ENCODE measurements around the gene PDE4D. TPM values are rescaled to one million over a fixed set of nuclear protein-coding genes. Genes with fewer than 3 reads are reported as not detected.

The PDE4D gene
- polyA plus RNA-seq, 6 donors from 2014 or later, result 4.1 to 20.0 (median 12.9) TPM

DNA sequence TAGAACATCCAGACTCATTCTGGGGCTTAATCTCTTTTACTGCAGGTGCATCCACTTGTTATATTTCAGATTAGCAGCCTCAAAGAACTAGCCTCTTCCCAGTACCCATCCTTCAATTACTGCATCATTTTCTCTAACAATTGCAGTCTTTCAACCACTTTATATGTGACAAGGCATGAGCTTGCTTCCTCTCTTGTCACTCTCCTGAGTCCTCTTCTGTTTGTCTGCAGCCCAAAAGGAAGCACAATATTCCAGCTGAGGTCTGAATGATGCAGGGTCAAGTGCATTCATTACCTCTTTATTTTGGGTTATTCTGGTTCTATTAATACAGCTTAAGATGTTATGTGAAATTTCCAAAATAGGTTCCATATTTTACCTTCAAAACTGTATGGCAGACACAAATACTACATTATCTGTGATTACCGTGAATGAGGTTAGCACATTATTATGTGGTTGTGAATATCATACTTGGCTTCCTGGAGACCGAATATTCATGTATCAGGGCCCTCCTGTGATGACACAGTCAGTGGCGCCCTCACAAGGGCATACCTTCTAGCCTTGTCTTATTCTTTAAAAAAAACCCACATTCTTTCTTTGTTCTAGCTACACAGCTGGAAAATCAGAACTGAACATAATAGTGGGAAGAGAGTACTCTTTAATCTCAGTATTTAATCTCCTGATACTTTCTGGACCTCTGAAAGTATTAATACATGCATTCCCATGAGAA lies 323.8 kb downstream of the PDE4D start:
- DNase-seq, result no peak
- no peak overlapping the region for H3K4me3 Mint-ChIP-seq

DNA sequence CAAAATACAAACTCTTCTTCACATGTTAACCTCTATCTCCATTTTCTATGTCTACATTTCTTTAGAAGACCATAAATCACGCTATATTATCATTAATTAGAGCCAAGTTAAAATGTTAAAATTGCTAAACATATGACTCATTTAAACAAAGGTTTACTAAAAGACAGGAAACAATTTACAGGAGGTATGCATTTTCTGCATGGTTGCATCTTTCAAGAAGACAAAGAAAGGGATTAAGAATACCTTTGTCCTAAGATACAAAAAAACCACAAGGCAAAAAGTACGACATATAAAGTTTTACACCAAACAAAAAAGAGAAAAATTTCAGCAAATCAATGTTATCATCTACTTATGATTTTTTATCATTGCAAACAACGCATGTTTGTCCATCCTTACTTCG lies 324.4 kb downstream of the PDE4D start:
- DNase-seq (no peak), ATAC-seq (ENCODE audit: low read depth in 2 of 2) (no peak)
- H3K4me1 Mint-ChIP-seq, result peaks cover 36 to 42% (median 38%) of the 10 kb centered on the region in 3 donors
- peaks cover 0 to 6% of the 10 kb centered on the region in 2 donors for H3K36me3 Mint-ChIP-seq
- peak overlapping the region in 2 of 6 donors; percentile 6 to 26 for H3K27ac Mint-ChIP-seq
- H3K27me3 Mint-ChIP-seq, result no peaks in the 10 kb centered on the region
- no peak overlapping the region for H3K4me3 Mint-ChIP-seq
- H3K9me3 Mint-ChIP-seq, result peaks cover 0 to 2% (median 0%) of the 10 kb centered on the region in 7 donors

More for the DNA sequence above, 323.8 kb downstream of the PDE4D start:
- peaks cover 36 to 42% (median 37%) of the 10 kb centered on the region in 3 donors for H3K4me1 Mint-ChIP-seq
- peak overlapping the region in 1 of 6 donors; percentile 26 for H3K27ac Mint-ChIP-seq
- no peaks in the 10 kb centered on the region for H3K27me3 Mint-ChIP-seq
- peaks cover 0 to 2% (median 0%) of the 10 kb centered on the region in 7 donors for H3K9me3 Mint-ChIP-seq
- ATAC-seq (ENCODE audit: low read depth in 2 of 2), result no peak
- no peaks in the 10 kb centered on the region for H3K36me3 Mint-ChIP-seq

DNA sequence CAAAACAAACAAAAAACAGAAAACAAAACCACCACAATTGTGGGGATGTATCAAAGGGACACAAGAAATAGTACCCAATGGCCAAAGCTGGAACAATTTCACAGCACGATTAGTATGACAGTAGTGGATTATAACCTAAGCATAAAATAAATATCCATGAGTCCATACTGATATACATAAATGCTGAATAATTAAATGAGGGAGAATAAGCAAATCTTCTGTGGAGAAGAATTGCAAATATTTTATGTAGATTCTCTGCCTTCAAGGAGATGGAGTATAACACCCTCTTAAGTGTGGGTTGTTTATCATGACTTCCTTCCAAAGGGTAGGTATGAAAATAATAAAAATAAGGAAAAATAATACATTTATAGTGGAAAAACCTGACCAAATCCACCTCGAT lies 325.4 kb downstream of the PDE4D start:
- H3K36me3 Mint-ChIP-seq, result peaks cover 0 to 11% of the 10 kb centered on the region in 2 donors
- H3K4me1 Mint-ChIP-seq, result peaks cover 46 to 52% (median 48%) of the 10 kb centered on the region in 3 donors
- peak overlapping the region in 2 of 6 donors; percentile 64 to 67 for H3K27ac Mint-ChIP-seq
- H3K9me3 Mint-ChIP-seq, result peaks cover 0 to 2% (median 0%) of the 10 kb centered on the region in 7 donors
- H3K27me3 Mint-ChIP-seq, result no peaks in the 10 kb centered on the region
- ATAC-seq (ENCODE audit: low read depth in 2 of 2) (no peak), DNase-seq (no peak)
- H3K4me3 Mint-ChIP-seq, result no peak overlapping the region

DNA sequence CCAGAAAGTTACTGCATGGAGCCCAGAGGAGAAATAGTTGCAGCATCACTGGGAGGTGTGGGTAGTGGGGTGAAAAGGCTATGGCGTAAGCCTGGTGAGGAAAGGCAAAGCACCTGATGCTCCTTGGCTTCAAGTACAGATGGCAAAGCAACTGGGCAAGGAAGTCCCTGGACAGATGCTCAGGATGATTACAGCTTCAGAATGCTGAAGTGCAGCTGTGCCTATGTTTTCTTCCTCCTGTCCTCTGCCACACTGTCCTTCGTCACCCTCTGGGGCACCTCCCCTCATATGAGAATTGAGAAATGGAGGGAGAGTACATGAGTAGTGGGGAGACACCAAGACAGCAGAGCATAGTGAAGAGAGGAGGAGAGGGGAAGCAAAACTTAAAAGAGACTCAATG lies 328.0 kb downstream of the PDE4D start:
- Mint-ChIP-seq H3K27ac (peak overlapping the region; percentile 98 to 99 (median 99)), H3K4me3 (peak overlapping the region in 5 of 8 donors; percentile 35 to 65 (median 51)), H3K27me3 (no peaks in the 10 kb centered on the region), H3K4me1 (peaks cover 64 to 72% (median 64%) of the 10 kb centered on the region in 3 donors), H3K9me3 (peaks cover 0 to 2% (median 0%) of the 10 kb centered on the region in 7 donors), H3K36me3 (peaks cover 0 to 11% of the 10 kb centered on the region in 2 donors)
- ATAC-seq (ENCODE audit: low read depth in 2 of 2) (no peak), DNase-seq (peak; percentile 33)

DNA sequence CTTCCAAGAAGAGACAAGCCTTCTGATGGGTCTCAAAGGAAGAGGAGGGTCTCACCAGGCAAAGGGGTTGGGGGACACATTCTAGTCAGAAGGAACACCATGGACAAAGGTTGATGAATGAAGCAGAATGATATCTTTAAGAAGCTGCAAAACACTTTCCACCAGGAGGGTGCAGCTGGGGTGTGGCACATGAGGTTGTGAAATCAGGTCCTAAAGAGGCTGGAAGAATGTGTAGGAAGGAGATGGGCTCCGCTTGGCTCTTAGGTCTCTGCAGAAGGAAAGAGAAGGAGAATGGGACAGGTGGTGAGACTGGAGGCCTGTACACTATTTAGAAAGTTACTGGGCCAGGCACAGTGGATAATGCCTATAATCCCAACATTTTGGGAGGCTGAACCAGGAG lies 328.6 kb downstream of the PDE4D start:
- H3K9me3 Mint-ChIP-seq, result peaks cover 0 to 2% (median 0%) of the 10 kb centered on the region in 7 donors
- peak overlapping the region; percentile 98 to 99 (median 99) for H3K27ac Mint-ChIP-seq
- H3K4me3 Mint-ChIP-seq, result peak overlapping the region in 5 of 8 donors; percentile 35 to 65 (median 52)
- H3K27me3 Mint-ChIP-seq, result no peaks in the 10 kb centered on the region
- no peak for DNase-seq
- H3K4me1 Mint-ChIP-seq, result peaks cover 68 to 75% (median 68%) of the 10 kb centered on the region in 3 donors
- H3K36me3 Mint-ChIP-seq, result peaks cover 0 to 11% of the 10 kb centered on the region in 2 donors
- no peak for ATAC-seq (ENCODE audit: low read depth in 2 of 2)

DNA sequence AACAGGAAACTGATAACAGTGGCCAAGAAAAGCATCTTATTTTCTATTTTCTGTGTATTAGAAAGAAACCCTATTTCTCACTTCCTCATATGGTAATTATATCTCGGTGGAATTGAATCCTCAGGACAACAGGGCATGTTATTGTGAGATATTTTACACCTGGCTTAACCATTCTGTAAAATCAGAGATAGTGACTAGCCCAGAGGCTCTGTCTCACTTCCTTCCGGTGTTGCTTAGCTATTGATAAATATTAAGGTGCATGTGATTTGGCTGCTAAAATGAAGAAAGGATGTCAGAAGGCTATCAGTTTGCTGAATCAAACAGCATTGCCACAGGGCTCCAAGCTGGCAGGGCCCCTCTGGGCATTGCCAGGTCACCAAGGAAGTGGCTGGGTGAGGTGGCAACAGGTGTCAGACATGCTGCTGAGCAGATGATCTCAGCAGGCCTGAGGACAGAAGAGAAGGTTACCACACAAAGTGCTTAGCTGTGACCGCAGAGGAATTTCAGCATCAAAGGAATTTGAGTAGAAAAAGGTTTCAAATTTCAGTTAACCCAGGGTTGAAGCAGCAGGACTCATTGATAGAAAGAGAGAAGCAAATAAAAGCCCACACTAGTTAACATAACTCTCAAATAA lies 330.7 kb downstream of the PDE4D start:
- Mint-ChIP-seq H3K36me3 (peaks cover 0 to 11% of the 10 kb centered on the region in 2 donors), H3K4me1 (peaks cover 60 to 74% (median 63%) of the 10 kb centered on the region in 3 donors), H3K4me3 (peak overlapping the region; percentile 19 to 89 (median 76)), H3K9me3 (peaks cover 0 to under 1% (median 0%) of the 10 kb centered on the region in 7 donors), H3K27me3 (no peaks in the 10 kb centered on the region), H3K27ac (peak overlapping the region; percentile 98 to 99 (median 99))
- ATAC-seq (ENCODE audit: low read depth in 2 of 2) (peak; percentile 85 to 87), DNase-seq (peak; percentile 91)

DNA sequence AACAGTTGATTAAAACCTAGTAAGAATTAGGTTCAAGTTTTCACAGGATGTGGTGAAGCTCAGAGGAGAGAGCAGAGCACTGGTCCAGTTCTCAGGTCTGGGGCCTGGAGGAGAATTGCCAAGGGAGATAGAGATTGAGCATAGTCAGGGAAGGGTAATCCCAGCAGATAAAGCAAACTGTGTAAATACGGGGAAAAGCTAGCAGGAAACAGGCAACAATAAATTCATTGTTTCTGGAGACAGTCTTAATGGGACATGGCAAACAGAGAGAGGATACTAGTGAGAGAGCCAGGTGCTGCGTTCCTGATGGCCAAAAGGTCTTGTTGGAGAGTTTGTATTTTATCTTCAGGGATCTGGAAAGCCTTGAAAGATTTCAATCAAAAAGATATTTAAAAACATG lies 333.0 kb downstream of the PDE4D start:
- Mint-ChIP-seq H3K27ac (peak overlapping the region in 4 of 6 donors; percentile 39 to 98 (median 50)), H3K27me3 (no peaks in the 10 kb centered on the region), H3K9me3 (no peaks in the 10 kb centered on the region), H3K4me1 (peaks cover 44 to 59% (median 57%) of the 10 kb centered on the region in 3 donors), H3K36me3 (peaks cover 0 to 11% of the 10 kb centered on the region in 2 donors), H3K4me3 (peak overlapping the region in 1 of 8 donors; percentile 72)
- DNase-seq (no peak), ATAC-seq (ENCODE audit: low read depth in 2 of 2) (no peak)

DNA sequence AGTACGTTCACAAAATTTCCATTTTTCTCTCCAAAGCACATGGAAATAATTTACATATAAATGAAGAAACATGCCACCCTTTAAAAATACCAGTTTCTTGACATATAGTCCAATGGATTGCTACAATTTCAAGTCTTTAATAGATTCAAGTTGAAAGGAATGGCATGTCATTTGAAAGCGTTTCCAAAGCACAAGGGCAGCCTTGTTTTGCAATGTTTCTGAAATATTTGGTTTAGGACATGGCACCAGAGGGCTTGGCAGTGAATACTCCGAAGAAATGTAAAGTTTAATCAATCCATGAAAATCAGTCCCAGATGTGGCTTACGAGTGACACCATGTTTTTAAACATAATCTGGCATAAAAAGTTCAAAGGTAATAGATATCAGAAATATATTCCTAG lies 333.7 kb downstream of the PDE4D start:
- Mint-ChIP-seq H3K4me1 (peaks cover 36 to 52% (median 50%) of the 10 kb centered on the region in 3 donors), H3K27ac (peak overlapping the region in 2 of 6 donors; percentile 53 to 98)

DNA sequence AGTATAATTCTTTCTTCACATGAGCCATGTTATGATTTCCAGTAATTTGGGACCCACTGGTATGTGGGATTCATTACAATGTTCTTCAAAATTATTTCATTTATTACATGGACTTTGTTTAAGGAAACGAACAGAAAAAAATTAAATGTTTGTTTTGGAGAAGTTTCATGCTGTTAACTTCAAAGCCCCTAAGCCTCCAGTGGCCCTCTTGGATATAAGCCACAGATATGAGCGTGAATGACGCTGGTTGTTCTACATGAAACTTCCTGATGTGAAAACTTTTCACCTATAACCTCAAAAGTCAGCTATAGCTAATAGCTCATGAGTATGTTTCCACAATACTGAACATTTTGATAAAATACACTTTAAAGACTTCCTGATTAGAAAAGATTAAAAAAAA lies 334.2 kb downstream of the PDE4D start:
- Mint-ChIP-seq H3K27ac (no peak overlapping the region), H3K4me1 (peaks cover 31 to 46% (median 45%) of the 10 kb centered on the region in 3 donors), H3K36me3 (peaks cover 0 to 7% of the 10 kb centered on the region in 2 donors), H3K9me3 (peaks cover 0 to 2% (median 0%) of the 10 kb centered on the region in 7 donors), H3K27me3 (no peaks in the 10 kb centered on the region), H3K4me3 (no peak overlapping the region)
- DNase-seq (no peak), ATAC-seq (ENCODE audit: low read depth in 2 of 2) (no peak)

More for the DNA sequence above, 333.7 kb downstream of the PDE4D start:
- no peak for DNase-seq
- no peaks in the 10 kb centered on the region for H3K27me3 Mint-ChIP-seq
- H3K4me3 Mint-ChIP-seq, result no peak overlapping the region
- no peaks in the 10 kb centered on the region for H3K9me3 Mint-ChIP-seq
- no peak for ATAC-seq (ENCODE audit: low read depth in 2 of 2)
- H3K36me3 Mint-ChIP-seq, result peaks cover 0 to 11% of the 10 kb centered on the region in 2 donors

DNA sequence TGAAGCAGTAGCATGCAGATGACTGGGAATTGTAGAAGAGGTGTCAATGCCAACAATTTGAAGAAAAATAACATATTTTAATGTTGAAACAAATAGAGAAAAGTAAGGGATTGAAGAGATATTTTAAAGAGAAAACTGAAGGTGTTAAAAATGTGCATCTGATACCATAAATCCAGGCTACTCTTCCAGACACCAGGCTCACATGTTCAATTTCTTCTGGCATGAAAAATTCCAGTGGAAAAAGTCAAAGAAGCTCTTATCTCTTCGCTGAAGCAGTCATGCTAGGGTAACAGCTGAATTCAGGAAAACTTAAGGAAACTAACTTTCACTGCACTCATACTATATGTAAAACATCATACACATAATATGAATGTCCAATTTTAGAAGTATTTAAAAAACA lies 335.0 kb downstream of the PDE4D start:
- ATAC-seq (ENCODE audit: low read depth in 2 of 2), result no peak
- H3K4me1 Mint-ChIP-seq, result peaks cover 23 to 38% (median 37%) of the 10 kb centered on the region in 3 donors
- DNase-seq, result no peak
- no peaks in the 10 kb centered on the region for H3K27me3 Mint-ChIP-seq
- H3K27ac Mint-ChIP-seq, result peak overlapping the region in 2 of 6 donors; percentile 51 to 74
- H3K9me3 Mint-ChIP-seq, result peaks cover 0 to 2% (median 0%) of the 10 kb centered on the region in 7 donors
- H3K36me3 Mint-ChIP-seq, result no peaks in the 10 kb centered on the region
- no peak overlapping the region for H3K4me3 Mint-ChIP-seq

DNA sequence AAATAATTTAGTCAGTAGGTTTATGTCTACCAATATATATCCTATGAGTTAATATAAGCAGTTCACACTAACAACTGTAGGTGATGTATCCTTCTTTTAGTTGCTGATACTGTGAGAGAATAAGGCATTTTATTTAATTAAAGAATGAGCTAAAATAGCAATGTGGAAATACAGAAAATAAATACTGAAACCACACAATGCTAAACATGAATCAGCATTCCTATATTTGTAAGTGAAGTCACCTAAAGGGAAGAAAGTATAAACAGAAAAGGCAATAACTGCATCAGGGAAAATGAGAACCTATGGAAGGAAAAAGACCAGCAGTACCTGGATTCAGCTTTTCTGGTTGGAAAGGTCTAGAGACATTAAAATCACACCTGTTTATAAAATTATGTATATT lies 336.0 kb downstream of the PDE4D start:
- no peaks in the 10 kb centered on the region for H3K27me3 Mint-ChIP-seq
- H3K9me3 Mint-ChIP-seq, result peaks cover 0 to 2% (median 0%) of the 10 kb centered on the region in 7 donors
- ATAC-seq (ENCODE audit: low read depth in 2 of 2) (no peak), DNase-seq (no peak)
- no peaks in the 10 kb centered on the region for H3K36me3 Mint-ChIP-seq
- H3K27ac Mint-ChIP-seq, result peak overlapping the region in 1 of 6 donors; percentile 74
- H3K4me3 Mint-ChIP-seq, result no peak overlapping the region
- H3K4me1 Mint-ChIP-seq, result peaks cover 14 to 29% (median 27%) of the 10 kb centered on the region in 3 donors

DNA sequence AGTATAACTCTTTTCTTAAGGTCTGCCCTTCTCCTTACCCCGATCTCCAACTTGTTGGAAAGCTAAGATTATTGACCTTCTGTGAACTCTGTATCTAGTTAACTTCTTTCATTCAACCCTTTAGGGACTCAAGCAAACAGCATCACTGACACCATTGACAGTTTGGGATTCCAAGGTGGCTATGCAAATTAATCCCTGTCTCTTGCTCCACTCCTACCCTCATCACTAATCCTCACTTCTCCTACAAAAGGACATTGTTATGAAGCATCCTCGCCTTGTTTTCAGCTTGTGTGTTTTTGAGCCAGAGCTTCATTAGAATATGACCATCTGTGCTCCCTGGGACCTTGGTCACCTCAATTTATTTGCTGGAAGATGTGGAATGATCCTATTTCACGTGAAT lies 337.9 kb downstream of the PDE4D start:
- H3K36me3 Mint-ChIP-seq, result no peaks in the 10 kb centered on the region
- no peak overlapping the region for H3K4me3 Mint-ChIP-seq
- no peak for ATAC-seq (ENCODE audit: low read depth in 2 of 2)
- peak overlapping the region in 1 of 6 donors; percentile 15 for H3K27ac Mint-ChIP-seq
- peaks cover 5 to 17% (median 13%) of the 10 kb centered on the region in 3 donors for H3K4me1 Mint-ChIP-seq
- no peaks in the 10 kb centered on the region for H3K27me3 Mint-ChIP-seq
- no peak for DNase-seq
- peaks cover 0 to 2% (median 0%) of the 10 kb centered on the region in 7 donors for H3K9me3 Mint-ChIP-seq

DNA sequence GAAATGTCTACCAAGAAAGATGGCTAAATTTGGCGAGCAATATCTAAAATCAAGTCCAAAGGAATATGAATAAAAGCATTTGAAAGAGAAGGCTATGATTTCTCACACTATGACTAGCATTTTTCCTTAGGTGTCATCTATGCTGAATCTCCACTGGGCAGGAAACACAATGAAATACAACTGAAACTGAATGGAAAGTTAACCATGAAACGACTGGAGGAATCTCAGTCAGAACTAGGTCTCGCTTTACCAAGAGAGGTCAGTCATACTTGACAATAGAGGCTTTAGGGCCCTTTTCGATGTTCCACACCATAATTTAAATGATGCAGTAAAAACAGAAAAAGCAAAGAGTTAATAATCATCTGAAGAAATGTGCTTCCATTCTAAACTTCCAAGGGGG lies 339.0 kb downstream of the PDE4D start:
- Mint-ChIP-seq H3K4me1 (peaks cover 0 to 12% (median 8%) of the 10 kb centered on the region in 3 donors), H3K27me3 (no peaks in the 10 kb centered on the region), H3K27ac (peak overlapping the region in 1 of 6 donors; percentile 26), H3K36me3 (no peaks in the 10 kb centered on the region), H3K9me3 (peaks cover 0 to 2% (median 0%) of the 10 kb centered on the region in 7 donors), H3K4me3 (no peak overlapping the region)
- DNase-seq (no peak), ATAC-seq (ENCODE audit: low read depth in 2 of 2) (no peak)

Data from naive B cell (primary cell).